ENCODE measurements around the gene TRIM6. TPM values are rescaled to one million over a fixed set of nuclear protein-coding genes. Genes with fewer than 3 reads are reported as not detected.

Gene TRIM6
- total and polyA plus RNA-seq, 9 of the 15 experiments (the other 6 are each of a cell fraction or from before 2014, with no cell fraction given), result 5.0 to 11.8 (median 8.7) TPM

- FAIRE-seq, result no peak
- in situ Hi-C loops (cut with MboI), result no loop called here
- CTCF ChIA-PET (ENCODE audit: low intra/inter-chr PET ratio), result interaction anchor here (0.6 kb wide), 1 partner anchor 807 kb away, joined by 4 read pairs; no protein-coding TSS in a partner anchor
Measured at GRCh38 chr11:5593146-5593545, 3.3 kb upstream of the TRIM6 start.

More at GRCh38 chr11:5593146-5593545, 3.3 kb upstream of the TRIM6 start:
- peaks cover 10 to 24% of the 10 kb centered on the region in 2 experiments; a peak in 4 of 5 replicates for H3K4me1 ChIP-seq (replicated peaks in 1 of 2; ENCODE audit: control insufficient read depth in 2 of 2, insufficient read depth in 2 of 2, low read length in 2 of 2)
- 10% methylated on average over 1 of the region's 1 CpG for WGBS (ENCODE audit: insufficient coverage, low coverage, missing lambda C conversion rate)
- TF ChIP-seq MEIS2 (IDR thresholded peaks at IDR 0.05; ENCODE audit: partially characterized antibody) (no peak), KAT8 (IDR thresholded peaks at IDR 0.05; ENCODE audit: low read depth) (no peak), ZNF224 (CRISPR knock-in tag; IDR thresholded peaks at IDR 0.05) (no peak), NCOA2 (IDR thresholded peaks at IDR 0.05; ENCODE audit: partially characterized antibody in 2 of 2) (no peak), MEF2D (tag; conservative IDR thresholded peaks at IDR 0.05; ENCODE audit: low read depth) (no peak), ZBTB1 (CRISPR knock-in tag; IDR thresholded peaks at IDR 0.05; ENCODE audit: borderline replicate concordance, low read depth) (no peak), USF2 (CRISPR knock-in tag; IDR thresholded peaks at IDR 0.05) (no peak), STAT6 (CRISPR knock-in tag; IDR thresholded peaks at IDR 0.05) (no peak), MED1 (CRISPR knock-in tag; IDR thresholded peaks at IDR 0.05; ENCODE audit: borderline replicate concordance) (no peak), XRCC5 (IDR thresholded peaks at IDR 0.05; ENCODE audit: low read depth, low read length) (no peak)
- TF ChIP-seq, protein P1, sequence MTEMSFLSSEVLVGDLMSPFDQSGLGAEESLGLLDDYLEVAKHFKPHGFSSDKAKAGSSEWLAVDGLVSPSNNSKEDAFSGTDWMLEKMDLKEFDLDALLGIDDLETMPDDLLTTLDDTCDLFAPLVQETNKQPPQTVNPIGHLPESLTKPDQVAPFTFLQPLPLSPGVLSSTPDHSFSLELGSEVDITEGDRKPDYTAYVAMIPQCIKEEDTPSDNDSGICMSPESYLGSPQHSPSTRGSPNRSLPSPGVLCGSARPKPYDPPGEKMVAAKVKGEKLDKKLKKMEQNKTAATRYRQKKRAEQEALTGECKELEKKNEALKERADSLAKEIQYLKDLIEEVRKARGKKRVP (CRISPR knock-in tag; IDR thresholded peaks at IDR 0.05), result no peak
- peaks cover 6% of the 10 kb centered on the region; the same call in 1 of the 3 replicates for H3K79me2 ChIP-seq (ENCODE audit: control insufficient read depth, insufficient read depth, low read length)
- DNase-seq (ENCODE audit: extremely low read depth in 1 of 4, low spot score in 3 of 4) (no peak), ATAC-seq (no peak)
- H3K4me3 ChIP-seq, result no peak overlapping the region
- no peaks in the 10 kb centered on the region for H3K27me3 ChIP-seq (ENCODE audit: control insufficient read depth in 2 of 2, insufficient read depth in 2 of 2, low read length in 2 of 2)
- intact Hi-C loops (cut with micrococcal nuclease), result loop anchor here (10.0 kb wide), 2 partner anchors 88 to 308 kb away; partner anchors contain the start of gene UBQLN3
- no peaks in the 10 kb centered on the region; the same call in 1 of the 2 replicates for H3K9me3 ChIP-seq (replicated peaks; ENCODE audit: control insufficient read depth, insufficient read depth, low read depth, low read length)
- H3K9me1 ChIP-seq (ENCODE audit: control insufficient read depth, insufficient read depth, low read length), result no peaks in the 10 kb centered on the region
- no peaks in the 10 kb centered on the region for H4K20me1 ChIP-seq (replicated peaks; ENCODE audit: control insufficient read depth, insufficient read depth, low read length)
- BruUV-seq (replicated peaks), result no TSS peak
- no peak overlapping the region for H2AFZ ChIP-seq (ENCODE audit: low read depth, low read length)
- H3K9ac ChIP-seq (ENCODE audit: insufficient read depth in 1 of 2, low read depth in 2 of 2, low read length in 2 of 2), result no peak overlapping the region
- H3K36me3 ChIP-seq (ENCODE audit: control insufficient read depth, insufficient read depth, low read length), result no peaks in the 10 kb centered on the region; the same call in 2 of the 3 replicates
- H3K4me2 ChIP-seq (ENCODE audit: insufficient read depth, low read length), result no peak overlapping the region
- no peak overlapping the region for H3K27ac ChIP-seq (ENCODE audit: extremely low read depth, low read depth, low read length)
- POLR2A ChIA-PET, result interaction anchor here (0.7 to 2.1 kb wide), 2 partner anchors 62 to 88 kb away, joined by 3 to 7 read pairs; no protein-coding TSS in a partner anchor
